Limb (tissue), 2 donors: ENCODE measurements around the gene KRT9.
"Not testable (repeated sequence)": the region's sequence is repeated elsewhere in the genome, so short reads cannot be mapped to it uniquely, and the experiment has no call there.

Experiments
- DNase-seq, 2 donors: peaks; one replicate each; pipeline ENCODE4 v3.0.0-alpha.2; 2016; ENCODE audit errors: extremely low spot score in 2 of 2

The KRT9 gene

DNA sequence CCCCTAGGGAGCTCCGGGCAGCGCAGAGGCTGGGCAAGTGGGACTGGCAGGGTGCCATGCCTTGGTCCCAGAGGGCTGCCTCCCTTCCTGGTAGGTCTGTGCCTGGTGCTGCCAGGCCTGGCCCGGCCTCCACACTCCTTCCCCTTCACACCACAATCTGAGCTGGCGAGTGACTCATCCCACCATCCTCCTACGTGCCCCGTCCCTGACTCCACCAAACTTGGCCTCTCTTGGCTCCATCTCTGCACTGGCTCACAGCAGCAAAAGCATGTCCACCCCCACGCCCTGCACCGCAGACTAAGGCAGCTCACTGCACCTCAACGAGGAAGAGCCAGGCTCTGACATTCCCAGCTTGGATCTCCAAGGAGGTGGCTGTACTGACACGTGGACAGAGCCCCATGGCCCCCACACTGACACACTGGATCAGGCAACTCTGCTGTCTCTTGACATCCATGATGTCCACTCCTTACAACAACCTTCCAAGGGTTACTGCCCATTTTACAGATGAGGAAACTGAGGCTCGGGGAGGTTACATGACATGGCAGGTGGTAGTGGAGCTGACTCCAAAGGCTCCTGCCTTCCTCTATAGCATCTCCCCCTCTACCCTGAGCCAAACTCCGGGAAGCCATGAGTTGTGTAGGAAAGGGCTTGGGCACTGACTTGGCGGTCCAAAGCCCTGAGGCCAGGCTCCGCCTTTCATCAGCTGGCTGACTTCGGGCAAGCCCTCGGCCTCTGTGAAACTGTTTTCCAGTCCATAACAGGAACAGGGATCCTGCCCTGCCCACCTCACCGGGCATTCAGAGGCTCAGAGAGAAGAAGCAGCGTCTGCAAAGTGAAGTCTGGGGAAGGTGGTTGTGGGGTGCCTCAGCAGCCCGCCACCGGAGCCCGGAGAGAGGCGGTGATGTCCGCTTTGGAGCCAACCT lies 23.7 kb downstream of the KRT9 start:
- DNase-seq, result peak; percentile 9 to 54

DNA sequence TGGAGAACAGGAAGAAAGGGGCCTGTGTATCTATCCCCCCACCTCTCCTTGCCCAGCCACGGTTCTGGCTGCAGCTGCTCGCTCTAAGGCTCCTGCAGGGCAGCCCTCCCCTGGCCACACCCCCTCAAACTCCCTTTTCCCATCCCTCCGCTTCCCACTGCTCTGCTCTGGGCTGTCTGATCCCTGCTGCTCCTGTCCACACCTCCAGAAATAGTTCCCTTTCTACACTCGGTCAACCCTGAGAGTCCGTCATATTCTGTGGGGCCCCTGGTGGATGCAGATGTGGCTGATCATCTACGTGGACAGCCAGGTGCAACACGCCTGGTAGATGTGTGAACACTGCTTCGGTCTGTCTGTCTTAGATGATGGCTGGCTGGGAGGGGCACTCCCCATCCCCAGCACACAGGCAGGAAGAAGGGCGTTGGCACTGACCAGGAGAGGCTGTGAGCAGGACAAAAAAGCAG lies 24.4 kb downstream of the KRT9 start:
- DNase-seq, result no peak

- DNase-seq, result no peak
Measured at GRCh38 chr17:41546819-41547218, 25.0 kb downstream of the KRT9 start.

GRCh38 chr17:41545829-41546410 lies 25.9 kb downstream of the KRT9 start:
- DNase-seq, result no peak

GRCh38 chr17:41544935-41545334 lies 26.9 kb downstream of the KRT9 start:
- DNase-seq, result no peak

DNA sequence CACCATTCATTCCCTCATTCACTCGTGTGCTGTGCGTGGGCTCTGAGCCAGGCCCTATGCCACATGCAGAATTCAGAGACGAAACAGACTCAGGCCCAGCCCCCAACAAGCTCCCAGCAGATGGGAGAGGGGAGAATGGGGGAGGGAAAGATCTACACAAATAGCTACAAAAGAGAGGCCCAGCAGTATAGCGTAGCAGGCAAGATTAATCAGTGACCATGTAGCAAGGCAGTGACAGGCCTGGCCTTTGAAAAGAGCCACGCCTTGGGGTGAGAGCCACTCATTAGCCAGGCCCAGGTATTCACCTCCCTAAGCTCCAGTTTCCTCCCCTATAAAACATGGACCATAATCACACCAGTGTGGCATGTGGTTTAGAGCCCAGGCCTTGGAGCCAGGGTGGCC lies 27.4 kb downstream of the KRT9 start:
- peak in 1 of 2 donors; percentile 27 for DNase-seq

GRCh38 chr17:41542786-41543185 lies 29.1 kb downstream of the KRT9 start:
- not testable (repeated sequence) for DNase-seq

GRCh38 chr17:41542357-41542756 lies 29.5 kb downstream of the KRT9 start:
- DNase-seq, result no peak

- DNase-seq, result no peak
Measured at GRCh38 chr17:41540921-41541625, 30.8 kb downstream of the KRT9 start.

DNA sequence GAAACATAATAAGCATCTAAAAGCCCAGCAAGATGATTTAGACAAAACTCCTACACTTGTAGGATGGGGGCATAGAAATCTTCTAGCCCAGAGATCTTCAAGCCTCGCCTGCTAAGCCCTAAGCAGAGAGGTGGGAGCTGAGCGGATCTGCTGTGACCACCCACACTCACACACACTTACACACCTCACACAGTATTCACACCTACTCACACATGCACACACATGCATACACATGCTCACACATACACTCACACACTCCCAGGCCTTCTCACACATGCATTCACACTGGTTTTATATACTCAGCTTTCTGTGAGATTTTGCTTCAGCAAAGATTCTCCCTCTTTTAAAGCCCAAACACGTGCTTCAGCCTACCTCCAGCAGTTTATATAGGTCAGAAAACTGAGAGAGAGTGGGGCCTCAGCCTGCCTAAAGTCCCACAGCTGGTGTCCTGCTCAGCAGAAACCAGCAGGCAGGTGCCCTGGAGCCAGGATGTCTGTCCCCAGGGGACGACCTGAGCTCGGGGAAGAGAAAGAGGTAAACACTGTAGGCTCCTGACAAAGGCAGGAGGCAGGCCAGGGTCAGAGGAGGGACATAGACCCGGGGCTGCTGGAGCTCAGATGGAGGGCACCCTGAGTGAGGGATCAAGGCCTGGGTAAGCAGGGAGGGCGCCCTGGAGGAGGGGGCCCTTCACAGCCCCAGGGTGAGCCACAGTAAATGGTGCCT lies 31.7 kb downstream of the KRT9 start:
- DNase-seq, result no peak

DNA sequence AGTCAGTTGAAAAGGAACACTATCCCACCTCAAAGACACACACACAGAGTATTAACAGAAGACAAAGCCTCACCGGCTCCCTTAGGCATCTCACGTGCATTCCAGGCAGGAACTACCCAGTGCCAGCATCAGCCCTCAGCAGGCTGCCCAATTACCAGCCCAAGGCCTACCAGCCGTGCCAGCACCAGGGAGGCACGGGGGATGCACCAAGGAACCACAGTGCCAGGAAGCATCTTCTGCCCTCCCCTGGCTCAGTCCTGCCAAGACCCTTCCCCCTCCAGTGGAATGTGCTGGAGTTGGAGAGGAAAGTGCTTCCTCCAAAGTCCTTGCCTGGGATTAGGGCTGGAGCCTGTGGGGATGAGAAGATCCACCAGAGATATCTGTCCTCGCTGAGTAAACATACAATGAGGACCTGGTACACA lies 32.8 kb downstream of the KRT9 start:
- no peak for DNase-seq

- DNase-seq, result no peak
Measured at GRCh38 chr17:41538565-41538991, 33.3 kb downstream of the KRT9 start.

GRCh38 chr17:41537990-41538389 lies 33.9 kb downstream of the KRT9 start:
- no peak for DNase-seq

GRCh38 chr17:41537614-41537954 lies 34.3 kb downstream of the KRT9 start:
- no peak for DNase-seq

GRCh38 chr17:41536741-41537613 lies 34.9 kb downstream of the KRT9 start:
- DNase-seq, result no peak

DNA sequence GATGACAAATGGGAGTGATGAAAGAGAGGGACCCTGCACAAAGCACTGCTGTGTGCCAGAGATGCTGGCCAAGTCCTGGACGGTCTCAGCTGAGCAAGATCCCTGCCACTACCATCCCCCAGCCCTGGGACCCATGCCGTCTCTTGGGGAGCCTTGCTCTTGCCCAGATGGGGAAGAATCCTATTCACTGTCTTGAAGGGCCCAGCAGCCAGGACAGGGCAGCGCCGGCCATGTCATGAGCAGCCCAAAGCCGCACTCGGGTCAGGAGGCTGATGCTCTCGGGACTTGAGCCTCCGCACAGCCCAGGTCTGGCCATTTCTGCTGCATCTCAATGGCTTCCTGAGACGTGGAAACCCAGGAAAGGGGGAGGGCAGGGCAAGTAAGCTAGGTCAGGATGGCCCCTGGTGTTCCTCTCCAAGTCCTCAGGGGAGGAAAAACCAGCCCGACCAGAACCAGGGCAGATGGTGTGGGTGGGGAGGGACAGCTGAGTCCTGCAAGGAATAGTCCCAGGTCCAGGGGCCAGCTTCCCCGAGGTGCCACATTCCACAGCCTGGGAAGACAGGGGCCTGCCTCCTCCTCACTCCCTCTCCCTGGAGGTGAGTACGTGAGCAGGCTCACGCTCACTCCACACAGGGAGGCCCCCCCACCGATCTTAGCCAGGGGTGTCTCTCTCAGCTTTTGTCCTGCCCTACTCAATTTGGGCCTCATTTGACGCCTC lies 35.9 kb downstream of the KRT9 start:
- no peak for DNase-seq

- DNase-seq, result no peak
Measured at GRCh38 chr17:41534899-41535546, 36.8 kb downstream of the KRT9 start.

GRCh38 chr17:41533613-41534012 lies 38.2 kb downstream of the KRT9 start:
- no peak for DNase-seq

GRCh38 chr17:41532947-41533570 lies 38.8 kb downstream of the KRT9 start:
- DNase-seq, result no peak
